NCI-H128 (cell line): ENCODE data around the gene THSD8.

ENCODE experiments used
- DNase-seq: peaks from one replicate; lab custom pipeline; 2025; ENCODE audit not compliant: unreplicated experiment; lab: John Stamatoyannopoulos, UW

THSD8 gene

GRCh38 chr19:12801466-12802266 is at the start of gene THSD8, which contains the start of gene PRDX2:
Gene THSD8 (plus strand): TSS chr19:12802069. CDS start chr19:12802072, 3 bp downstream.
Gene PRDX2 (minus strand): TSS chr19:12801800. CDS start chr19:12801261, 539 bp downstream.
- DNase-seq, result peak; percentile 84

DNA sequence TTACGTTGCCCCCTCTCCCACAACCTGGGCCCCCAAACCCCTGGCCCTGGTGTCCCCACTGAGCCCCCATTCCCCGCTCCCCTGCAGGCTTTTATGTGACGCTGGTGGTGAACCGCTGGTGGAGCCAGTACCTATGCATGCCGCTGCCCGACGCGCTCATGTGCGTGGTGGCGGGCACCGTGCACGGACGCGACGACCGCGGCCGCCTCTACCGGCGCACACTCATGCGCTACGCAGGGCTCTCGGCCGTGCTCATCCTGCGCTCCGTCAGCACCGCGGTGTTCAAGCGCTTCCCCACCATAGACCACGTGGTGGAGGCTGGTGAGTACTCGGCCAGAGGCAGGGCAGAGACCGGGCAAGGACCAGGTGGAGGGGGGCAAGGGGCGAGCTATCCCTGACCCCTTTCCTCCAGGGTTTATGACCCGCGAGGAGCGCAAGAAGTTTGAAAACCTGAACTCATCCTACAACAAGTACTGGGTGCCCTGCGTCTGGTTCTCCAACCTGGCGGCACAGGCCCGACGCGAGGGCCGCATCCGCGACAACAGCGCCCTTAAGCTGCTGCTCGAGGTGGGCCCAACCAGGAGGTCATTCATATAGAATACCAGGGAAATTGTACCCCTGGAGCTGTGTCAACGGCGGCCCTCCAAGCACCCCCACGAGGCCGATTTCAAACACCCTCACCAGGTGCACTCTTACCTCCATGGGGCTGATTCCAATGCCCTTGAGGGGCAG is 47.2 kb upstream of the THSD8 start:
- DNase-seq, result no peak

DNA sequence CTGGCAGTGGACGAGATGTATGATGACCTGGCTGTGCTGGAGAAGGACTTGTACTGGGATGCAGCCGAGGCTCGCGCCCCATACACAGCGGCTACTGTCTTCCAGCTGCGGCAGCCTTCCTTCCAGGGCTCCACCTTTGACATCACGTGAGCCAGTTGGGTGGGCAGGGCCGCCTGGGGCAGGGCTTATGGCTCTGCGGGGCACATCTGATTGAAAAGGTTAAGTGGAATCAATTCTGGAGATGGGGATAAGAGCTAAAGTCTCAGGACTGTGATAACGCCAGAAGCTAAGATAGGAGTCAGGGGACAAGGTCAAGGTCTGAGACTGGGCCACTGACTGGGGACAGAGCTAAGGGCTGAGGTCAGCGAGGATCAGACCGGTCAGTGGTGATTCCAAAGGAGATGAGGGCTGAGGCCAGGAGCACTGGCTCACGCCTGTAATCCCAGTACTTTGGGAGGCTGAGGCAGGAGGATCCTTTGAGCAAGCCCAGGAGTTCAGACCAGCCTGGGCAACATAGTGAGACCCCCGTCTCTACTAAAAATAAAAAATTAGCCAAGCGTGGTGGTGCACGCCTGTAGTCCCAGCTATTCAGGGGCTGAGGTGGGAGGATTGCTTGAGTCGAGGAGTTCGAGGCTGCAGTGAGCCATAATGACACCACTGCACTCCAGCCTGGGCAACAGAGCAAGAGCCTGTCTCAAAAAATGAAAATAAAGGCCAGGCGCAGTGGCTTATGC is 45.6 kb upstream of the THSD8 start:
- no peak for DNase-seq

DNA sequence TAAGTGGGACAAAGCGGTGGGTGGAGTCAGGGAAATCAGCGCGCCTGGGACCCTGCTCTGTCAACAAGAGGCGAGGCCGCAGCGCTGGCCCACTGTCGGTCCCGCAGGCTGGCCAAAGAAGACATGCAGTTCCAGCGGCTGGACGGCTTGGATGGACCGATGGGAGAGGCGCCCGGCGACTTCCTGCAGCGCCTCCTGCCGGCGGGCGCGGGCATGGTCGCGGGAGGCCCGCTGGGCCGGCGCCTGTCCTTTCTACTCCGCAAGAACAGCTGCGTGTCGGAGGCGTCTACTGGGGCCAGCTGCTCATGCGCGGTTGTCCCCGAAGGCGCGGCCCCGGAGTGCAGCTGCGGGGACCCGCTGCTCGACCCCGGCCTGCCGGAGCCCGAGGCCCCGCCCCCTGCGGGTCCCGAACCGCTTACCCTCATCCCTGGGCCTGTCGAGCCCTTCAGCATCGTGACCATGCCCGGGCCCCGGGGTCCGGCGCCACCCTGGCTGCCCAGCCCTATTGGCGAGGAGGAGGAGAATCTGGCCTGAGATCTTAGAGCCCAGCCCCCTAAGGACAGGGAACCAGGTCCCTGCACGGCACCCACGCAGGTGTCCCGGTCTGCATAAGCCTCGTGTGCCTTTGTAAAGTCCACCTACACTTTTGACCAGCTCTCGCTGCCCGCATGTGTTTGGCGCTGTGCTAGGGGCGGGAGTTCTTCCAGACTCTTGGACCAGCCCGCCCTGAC is 44.2 kb upstream of the THSD8 start:
- no peak for DNase-seq

- no peak for DNase-seq
Observed at GRCh38 chr19:12759686-12760085, 42.2 kb upstream of the THSD8 start.

DNA sequence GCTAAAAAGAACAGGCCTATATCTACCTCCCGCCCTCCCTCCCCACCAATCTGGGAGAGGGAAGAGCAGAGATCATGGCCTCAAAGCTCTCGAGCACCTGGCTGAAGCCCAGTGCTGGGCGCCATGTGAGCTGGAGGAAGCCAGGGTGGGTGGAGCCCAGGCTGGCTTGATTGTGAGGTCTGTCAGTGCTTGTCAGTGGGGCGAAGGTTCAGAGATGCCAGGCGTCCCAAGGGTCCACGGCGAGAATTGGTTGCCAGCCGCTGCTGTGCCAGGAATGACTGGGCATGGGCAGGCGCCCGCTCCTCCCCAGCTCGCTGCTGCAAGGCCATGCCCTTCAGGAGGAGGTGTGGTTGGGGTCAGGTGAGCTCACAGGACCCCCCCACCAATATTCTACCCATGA is 38.8 kb upstream of the THSD8 start:
- no peak for DNase-seq

- no peak for DNase-seq
Observed at GRCh38 chr19:12764698-12765097, 37.2 kb upstream of the THSD8 start.

DNA sequence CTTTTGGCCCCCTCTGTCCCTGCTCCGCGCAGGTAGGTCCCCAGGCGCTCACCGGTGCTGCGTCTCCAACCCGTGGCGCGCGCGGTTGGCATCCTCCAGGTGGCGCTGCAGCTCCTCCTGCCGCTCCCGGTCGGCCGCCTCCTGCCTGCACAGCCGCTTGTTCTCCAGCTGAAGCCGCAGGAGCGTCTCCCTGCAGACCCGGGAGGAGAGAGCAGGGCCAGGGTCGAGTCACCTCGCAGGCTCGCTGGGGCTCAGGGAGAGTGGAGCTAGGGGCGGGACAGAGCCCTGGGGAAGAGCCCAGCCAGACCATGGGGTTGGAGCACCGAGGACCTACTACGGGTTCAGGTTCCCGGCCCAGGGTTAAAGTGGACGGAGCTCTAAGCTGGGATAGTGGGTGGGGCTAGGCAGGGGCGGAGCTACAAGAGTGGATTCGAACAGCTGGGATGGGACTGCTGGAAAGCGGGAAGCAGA is 35.8 kb upstream of the THSD8 start:
- DNase-seq, result peak; percentile 68

DNA sequence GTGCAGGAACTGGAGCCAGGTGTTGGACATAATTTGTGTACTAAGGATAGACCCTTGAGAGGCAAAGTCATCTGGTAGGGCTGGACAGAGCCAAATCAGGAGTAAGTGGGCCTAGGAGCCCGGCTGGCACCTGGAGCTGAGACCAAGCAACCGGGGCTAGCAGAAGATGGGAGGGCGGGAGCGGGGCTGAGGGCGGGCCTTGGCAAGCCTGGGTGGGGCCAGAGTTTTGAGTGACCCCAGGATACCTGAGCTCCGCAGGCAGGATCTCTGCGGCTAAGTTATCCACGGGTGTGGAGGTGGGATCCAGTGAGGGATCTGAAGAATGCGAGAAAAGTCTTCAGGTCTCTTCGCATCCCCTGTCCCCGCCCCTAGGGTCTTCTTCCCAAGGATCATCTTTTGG is 34.7 kb upstream of the THSD8 start:
- no peak for DNase-seq

DNA sequence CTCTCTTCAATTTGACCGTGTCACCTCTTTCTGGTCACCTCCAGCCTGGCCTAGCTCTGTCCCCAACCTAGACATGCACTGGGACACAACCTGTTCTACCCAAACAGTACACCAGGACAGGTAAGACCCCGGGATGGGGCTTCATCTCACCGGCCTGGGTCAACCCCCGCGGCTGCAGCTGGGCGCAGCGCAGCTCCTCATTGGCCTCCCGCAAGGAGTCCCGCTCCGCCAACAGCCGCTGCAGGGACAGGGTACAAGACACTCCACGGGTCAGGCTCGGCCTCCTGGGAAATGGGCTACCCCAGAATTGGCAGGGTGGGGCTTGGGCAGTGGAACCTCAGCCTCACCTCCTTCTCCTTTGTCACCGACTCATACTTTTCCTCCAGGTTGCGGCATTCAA is 34.2 kb upstream of the THSD8 start:
- DNase-seq, result no peak

- DNase-seq, result no peak
Observed at GRCh38 chr19:12769689-12770088, 32.2 kb upstream of the THSD8 start.

- DNase-seq, result no peak
Observed at GRCh38 chr19:12770922-12771321, 30.9 kb upstream of the THSD8 start.

- no peak for DNase-seq
Observed at GRCh38 chr19:12772323-12772722, 29.5 kb upstream of the THSD8 start.

DNA sequence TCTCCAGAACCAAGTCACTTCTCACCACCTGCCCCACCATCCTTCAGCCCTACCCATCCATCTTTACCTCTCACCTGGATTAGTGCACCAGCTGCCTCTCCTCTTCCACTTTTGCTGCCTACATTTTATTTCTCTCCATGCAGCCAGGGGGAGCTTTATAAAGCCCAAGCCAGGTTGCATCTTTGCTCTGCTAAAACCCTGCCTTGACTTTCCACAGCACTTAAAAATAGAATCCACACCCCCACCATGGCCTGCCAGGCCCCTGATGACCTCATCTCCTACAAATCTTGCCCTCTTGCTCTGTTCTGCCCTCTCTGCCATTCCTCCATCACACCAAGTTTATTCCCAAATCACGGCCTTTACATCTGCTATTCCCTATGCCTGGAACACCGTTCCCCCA is 28.3 kb upstream of the THSD8 start:
- no peak for DNase-seq

DNA sequence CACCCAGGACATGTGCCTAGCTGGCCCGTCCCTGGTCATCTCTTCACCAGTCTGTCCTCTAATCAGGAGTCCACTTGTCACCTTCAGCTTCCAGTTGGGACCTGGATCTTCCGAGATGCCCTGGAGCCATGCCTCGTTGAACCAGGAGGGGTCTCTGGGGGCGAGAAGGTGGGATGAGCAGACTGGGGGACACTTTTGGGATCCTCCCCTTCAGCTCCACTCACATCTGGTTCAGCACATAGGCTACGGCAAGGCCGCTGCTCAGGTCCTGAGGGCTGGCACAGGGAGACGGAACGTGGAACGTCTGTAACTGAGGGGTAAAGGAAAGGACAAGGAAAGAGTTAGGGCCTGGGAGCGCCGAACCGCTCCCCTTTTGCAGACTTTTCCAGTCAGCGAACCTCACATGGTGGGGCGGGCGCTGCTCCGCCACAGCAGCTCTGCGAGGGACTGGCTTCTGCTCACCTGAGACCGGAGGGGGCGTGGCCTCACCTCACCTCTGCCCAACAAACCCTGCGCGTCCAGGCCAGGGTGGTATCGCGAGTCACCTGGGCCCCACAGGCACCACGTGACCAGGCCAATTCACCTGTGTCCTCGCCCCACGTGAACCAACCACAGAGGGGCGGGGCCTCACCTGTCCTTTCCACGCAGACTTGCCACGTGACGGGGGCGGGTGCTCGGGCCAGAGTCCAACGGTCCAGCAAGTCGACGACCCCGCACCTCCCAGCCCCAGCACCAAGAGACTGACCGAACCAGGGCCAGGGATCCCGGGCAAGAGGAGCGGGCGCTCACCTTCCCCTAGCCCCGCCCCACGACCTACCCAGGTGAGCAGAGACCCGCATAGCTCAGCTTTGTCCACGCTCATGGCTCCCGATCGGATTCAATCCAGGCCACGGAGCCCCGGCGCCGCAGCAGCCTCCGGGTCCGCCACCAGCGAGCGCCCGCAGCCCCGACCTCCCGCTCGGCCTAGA is 27.0 kb upstream of the THSD8 start, which contains the start of gene HOOK2:
TSS of gene HOOK2 (minus strand) at position 965 of the 968 bp plus-strand sequence. CDS start at position 862, 103 bp downstream.
- peak; percentile 70 for DNase-seq

DNA sequence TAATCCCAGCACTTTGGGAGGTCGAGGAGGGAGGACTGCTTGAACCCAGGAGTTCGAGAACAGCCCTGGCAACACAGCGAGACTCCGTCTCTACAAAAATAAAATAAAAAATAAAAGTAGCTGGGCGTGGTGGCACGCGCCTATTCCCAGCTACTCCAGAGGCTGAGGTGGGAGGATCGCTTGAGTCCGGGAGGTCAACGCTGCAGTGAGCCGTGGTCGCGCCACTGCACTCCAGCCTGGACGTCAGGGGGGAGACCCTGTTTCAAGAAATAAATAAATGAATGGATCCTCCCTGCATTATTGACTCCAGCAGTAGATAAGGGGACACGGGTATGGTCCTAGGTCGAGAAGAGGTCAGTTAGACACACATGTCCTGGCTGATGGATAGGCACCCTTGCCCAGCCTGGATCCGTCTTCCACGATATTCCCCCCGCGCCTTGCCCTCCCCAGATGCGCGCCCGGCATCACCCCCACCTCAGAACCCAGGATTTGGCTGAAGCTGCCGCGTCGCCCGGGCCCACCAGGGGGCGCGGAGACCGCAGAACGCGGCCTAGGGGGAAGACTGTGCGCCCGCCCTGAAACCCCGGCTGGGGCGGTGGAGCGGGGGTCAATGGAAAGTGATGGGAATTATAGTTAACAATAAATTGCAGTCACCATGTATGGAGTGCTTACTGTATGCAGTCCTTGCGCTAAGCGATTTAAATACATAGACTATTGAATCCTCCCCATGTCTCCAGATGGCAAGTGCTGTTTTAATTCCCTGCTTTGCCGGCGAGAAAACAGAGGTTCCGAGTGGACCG is 24.5 kb upstream of the THSD8 start:
- peak; percentile 51 for DNase-seq

GRCh38 chr19:12778017-12778904 is 23.6 kb upstream of the THSD8 start:
- DNase-seq, result peak; percentile 50

- DNase-seq, result no peak
Observed at GRCh38 chr19:12778905-12779161, 23.0 kb upstream of the THSD8 start.
